T47D (cell line): Measurements from ENCODE around the gene TSPAN17.
A peak's percentile ranks its signal among the peaks of the same experiment; 100 is the strongest.

ENCODE experiments used
- DNase-seq, 2 experiments: peaks; one replicate each; pipeline versions ENCODE4 v3.0.0 to v3.0.0-alpha.2; 2011 to 2012; ENCODE audit warnings: low read depth in 1 of 2, low spot score in 1 of 2
- JUND ChIP-seq: IDR thresholded peaks from 2 replicates; pipeline ENCODE4 v1.6.1; 2012; ENCODE audit warnings: low read depth
- in situ Hi-C: cut with HindIII; loops from 2 replicates; pipeline ENCODE4 v1.10.0; 2016; ENCODE audit warnings: low sequenced_read_pairs, low pct_unique_long_range_greater_than_20kb

TSPAN17 gene

GRCh38 chr5:176660860-176661641 lies 13.8 kb downstream of the TSPAN17 start:
- in situ Hi-C loops = no loop called here
- peak; percentile 76 to 94 for DNase-seq
- no peak for TF ChIP-seq JUND

- DNase-seq = no peak
- in situ Hi-C loops = no loop called here
- TF ChIP-seq JUND = no peak
Observed at GRCh38 chr5:176661676-176662075, 14.4 kb downstream of the TSPAN17 start.

GRCh38 chr5:176662371-176663333 lies 15.4 kb downstream of the TSPAN17 start:
- TF ChIP-seq JUND = no peak
- no peak for DNase-seq
- in situ Hi-C loops = no loop called here

- in situ Hi-C loops = no loop called here
- DNase-seq = no peak
- TF ChIP-seq JUND = no peak
Observed at GRCh38 chr5:176663566-176663965, 16.3 kb downstream of the TSPAN17 start.

- no peak for DNase-seq
- TF ChIP-seq JUND = no peak
- in situ Hi-C loops = no loop called here
Observed at GRCh38 chr5:176664479-176664878, 17.2 kb downstream of the TSPAN17 start.

- in situ Hi-C loops = no loop called here
- no peak for TF ChIP-seq JUND
- DNase-seq = no peak
Observed at GRCh38 chr5:176664886-176665285, 17.6 kb downstream of the TSPAN17 start.

GRCh38 chr5:176665517-176665916 lies 18.2 kb downstream of the TSPAN17 start:
- TF ChIP-seq JUND = no peak
- in situ Hi-C loops = no loop called here
- DNase-seq = no peak

- no peak for TF ChIP-seq JUND
- in situ Hi-C loops = no loop called here
- DNase-seq = no peak
Observed at GRCh38 chr5:176667637-176668036, 20.4 kb downstream of the TSPAN17 start.

- in situ Hi-C loops = no loop called here
- no peak for DNase-seq
- TF ChIP-seq JUND = no peak
Observed at GRCh38 chr5:176670449-176670848, 23.2 kb downstream of the TSPAN17 start.

GRCh38 chr5:176671399-176671798 lies 24.1 kb downstream of the TSPAN17 start:
- DNase-seq = no peak
- in situ Hi-C loops = no loop called here
- no peak for TF ChIP-seq JUND

- no peak for DNase-seq
- in situ Hi-C loops = no loop called here
- TF ChIP-seq JUND = no peak
Observed at GRCh38 chr5:176671890-176672747, 24.8 kb downstream of the TSPAN17 start.
